GM15510 (cell line): ENCODE measurements around the gene VAT1.

ENCODE experiments used
- POLR2A ChIP-seq: IDR thresholded peaks from 3 replicates; pipeline ENCODE4 v1.6.1; 2011; ENCODE audit warnings: borderline replicate concordance; ENCODE audit not compliant: insufficient read length; ENCODE audit errors: extremely low read depth

Gene VAT1

DNA sequence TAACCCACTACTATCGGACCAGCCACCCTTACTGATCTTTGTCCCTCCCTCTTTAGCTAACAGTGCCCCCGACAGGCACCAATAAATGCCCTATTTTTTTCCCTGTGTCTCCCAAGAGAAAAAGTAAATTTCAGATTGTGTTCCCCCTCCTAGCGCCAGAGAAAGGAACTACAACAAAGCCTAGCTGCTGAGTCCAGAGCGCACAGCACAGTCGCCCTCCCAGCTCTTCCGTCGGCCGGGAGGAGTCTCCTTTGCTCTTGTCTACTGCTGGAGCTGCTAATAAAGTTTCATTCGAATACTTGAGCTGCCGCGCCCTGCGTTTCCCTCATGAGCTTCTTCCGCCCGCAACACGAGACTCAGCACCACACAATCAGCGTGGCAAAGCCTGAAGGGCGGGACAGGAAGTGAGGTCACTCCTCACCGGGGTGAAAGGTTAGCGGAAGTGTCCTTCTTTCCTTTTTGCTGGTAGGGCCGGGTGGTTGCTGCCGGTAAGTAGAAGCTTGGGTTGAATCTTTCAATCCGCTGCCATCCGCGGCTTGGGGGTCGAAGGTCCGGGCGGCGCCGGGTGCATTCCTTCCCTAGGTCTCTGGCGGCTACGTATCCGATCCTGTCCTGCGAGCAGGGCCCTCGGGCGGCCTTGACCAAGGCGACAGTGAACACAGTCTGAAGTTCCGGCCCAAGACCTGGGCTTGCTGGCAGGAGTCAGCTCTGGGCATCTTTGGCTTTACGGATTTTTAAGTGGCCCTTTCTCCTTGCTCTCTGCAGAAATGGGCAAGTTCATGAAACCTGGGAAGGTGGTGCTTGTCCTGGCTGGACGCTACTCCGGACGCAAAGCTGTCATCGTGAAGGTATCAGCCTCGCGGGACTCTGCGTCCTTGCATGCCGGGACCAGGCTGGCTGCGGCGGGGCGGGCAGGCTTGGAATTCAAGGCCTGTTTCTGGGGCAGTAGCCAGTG is 23.9 kb downstream of the VAT1 start, which contains the start of gene RPL27:
Gene RPL27, plus strand, starts transcription at position 436 of the 955 bp plus-strand sequence. Its CDS starts 332 bp downstream, at position 768.
- TF ChIP-seq POLR2A, result peak; percentile 86

- TF ChIP-seq POLR2A, result no peak
These were observed 24.7 kb downstream of the VAT1 start for GRCh38 chr17:42997390-42997983.

- TF ChIP-seq POLR2A, result no peak
These were observed 29.3 kb downstream of the VAT1 start for GRCh38 chr17:42992872-42993271.

DNA sequence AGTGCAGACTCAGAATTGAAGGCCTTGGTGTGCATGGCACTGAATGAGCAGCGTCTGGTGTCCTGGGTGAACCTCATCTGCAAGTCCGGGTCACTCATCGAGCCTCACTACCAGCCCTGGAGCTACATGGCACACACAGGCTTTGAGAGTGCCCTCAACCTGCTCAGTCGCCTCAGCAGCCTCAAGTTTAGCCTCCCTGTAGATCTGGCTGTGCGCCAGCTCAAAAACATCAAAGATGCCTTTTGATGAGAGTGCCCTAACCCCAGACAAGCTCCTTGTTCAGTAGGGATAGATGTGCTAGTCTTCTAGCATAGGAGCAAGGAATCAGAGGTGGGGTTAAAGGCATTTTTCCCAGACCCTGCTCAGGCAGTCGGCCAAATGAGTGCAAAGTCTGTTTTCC is 30.7 kb downstream of the VAT1 start:
- TF ChIP-seq POLR2A, result no peak

GRCh38 chr17:42989726-42990652 is 32.2 kb downstream of the VAT1 start:
- TF ChIP-seq POLR2A, result no peak

GRCh38 chr17:42989141-42989540 is 33.0 kb downstream of the VAT1 start:
- no peak for TF ChIP-seq POLR2A

DNA sequence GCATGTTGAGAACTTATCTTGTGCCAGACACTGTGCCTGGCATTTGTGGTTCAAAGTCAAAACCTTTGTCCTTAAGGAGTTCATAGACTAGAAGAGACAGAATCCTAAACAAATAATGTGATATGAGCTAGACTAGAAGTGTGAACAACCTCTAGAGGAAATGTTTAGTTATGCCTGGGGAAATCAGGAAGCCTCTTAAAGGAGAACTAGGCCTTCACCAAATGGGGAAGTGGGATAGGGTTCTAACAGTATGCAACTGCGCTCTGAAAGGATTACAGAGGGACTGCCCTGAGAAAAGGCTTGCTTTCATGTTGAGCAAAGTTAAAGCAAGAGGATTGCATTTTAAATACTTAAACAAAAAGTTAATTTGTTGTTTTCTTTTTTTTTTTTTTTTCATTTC is 37.0 kb downstream of the VAT1 start:
- no peak for TF ChIP-seq POLR2A

GRCh38 chr17:42982266-42982665 is 39.9 kb downstream of the VAT1 start:
- no peak for TF ChIP-seq POLR2A

DNA sequence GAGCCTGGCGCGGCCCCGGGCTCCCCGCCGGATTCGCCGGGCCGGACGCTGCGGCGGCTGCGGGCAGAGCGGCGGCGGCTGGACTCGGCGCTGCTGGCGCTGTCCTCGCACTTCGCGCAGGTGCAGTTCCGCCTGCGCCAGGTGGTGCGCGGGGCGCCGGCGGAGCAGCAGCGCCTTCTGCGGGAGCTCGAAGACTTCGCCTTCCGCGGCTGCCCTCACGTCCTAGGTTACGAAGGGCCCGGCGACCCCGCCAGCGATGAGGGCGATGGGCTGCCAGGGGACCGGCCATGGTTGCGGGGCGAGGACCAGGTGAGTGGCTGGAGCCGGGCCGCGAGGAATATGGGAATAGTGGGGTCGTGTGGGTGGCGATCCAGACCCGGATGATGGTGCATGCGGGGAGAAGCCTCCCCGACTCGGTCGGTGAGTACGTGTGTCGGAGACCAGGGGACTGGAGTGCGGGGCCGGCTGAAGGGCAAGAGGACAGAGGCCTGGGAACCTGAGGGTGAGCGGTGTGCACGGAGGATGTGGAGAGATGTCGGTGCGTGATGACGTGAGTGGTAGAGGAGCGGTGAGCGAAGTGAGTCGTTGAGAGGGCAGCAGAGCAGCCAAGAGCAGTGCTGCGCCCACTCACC is 41.3 kb downstream of the VAT1 start:
- TF ChIP-seq POLR2A, result peak; percentile 44

GRCh38 chr17:42980274-42980765 is 41.9 kb downstream of the VAT1 start, which contains the start of gene RUNDC1:
RUNDC1 (plus strand) TSS chr17:42980565; CDS start chr17:42980577, 12 bp downstream.
- TF ChIP-seq POLR2A, result peak; percentile 58

DNA sequence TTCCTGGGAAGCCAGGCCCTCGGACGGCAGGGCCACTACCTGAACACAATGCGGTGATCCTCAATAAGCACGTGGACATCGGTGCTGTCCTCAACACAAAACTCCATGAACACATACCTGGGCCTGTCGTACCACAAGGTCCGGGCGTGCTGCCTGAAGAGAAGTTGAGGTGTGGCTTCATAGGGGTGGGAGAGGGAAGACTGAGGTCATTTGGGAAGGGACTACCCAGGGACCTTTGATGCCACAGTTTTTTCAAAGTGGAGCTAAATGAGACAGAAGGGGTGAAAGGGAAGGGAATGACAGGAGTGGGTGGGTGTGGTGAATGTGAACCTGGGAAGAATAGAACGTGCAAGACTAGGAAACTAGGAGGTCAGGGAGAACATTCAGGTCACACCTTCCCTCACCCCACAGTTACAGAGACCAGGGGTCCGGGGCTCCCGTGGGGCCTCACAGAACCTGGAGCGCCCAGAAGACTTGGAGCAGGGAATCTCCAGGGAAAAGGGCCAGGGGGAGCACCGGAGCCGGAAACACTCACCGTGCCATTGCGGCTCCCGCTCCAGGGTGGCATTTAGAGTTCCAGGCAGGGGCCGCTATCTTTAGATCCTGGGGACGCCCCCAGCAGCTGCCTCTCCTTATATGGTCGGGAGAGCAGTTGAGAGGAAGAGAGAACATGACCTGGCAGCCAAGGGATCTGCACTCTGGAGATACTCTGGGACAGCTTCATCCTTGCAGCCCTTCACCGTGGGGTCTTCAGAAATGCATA is 42.5 kb downstream of the VAT1 start, which contains the start of gene PTGES3L:
Gene PTGES3L, minus strand, starts transcription at position 570 of the 763 bp plus-strand sequence. Its CDS starts 27 bp downstream, at position 543.
- no peak for TF ChIP-seq POLR2A

- no peak for TF ChIP-seq POLR2A
These were observed 46.9 kb downstream of the VAT1 start for GRCh38 chr17:42975265-42975664.

DNA sequence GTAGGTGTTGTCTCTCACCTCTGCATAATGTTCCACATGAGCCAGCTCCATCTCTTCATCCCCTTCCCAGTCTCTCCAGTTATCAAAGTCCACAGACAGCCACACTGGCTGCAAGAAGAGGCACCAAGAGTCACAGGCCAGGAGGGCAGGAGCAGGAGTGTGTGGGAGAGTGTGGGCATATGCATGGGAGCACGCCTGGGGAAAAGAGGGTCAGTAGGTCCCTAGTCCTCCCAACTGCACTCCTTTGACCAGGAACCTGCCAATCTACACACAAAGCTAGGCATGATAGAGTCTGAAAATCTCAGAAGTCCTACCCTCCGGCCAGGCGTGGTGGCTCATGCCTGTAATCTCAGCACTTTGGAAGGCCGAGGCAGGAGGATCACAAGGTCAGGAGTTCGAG is 50.6 kb downstream of the VAT1 start:
- TF ChIP-seq POLR2A, result no peak
